DOHH2 (cell line): Measurements from ENCODE around the gene SLC41A1.

ENCODE experiments used
- H3F3A ChIP-seq: fragments of 200-600 bp; sonication (generic), shearing (Covaris generic); 2 replicates; pipeline ENCODE4 v1.6.0; 2016; ENCODE audit warnings: antibody characterized with exemption, mild to moderate bottlenecking; ENCODE audit not compliant: control insufficient read depth, insufficient read depth
- H3K27ac ChIP-seq: fragments of 200-600 bp; sonication (generic); 2 replicates; pipeline ENCODE4 v1.5.1; 2014; ENCODE audit warnings: low read depth, mild to moderate bottlenecking, low read length, moderate library complexity
- H3K27me3 ChIP-seq: fragments of 200-600 bp; sonication (generic); 2 replicates; pipeline ENCODE4 v1.6.1; 2014; ENCODE audit warnings: mild to moderate bottlenecking, low read length, mixed read lengths; ENCODE audit not compliant: control insufficient read depth
- H3K36me3 ChIP-seq: fragments of 200-600 bp; sonication (generic); 2 replicates; pipeline ENCODE4 v1.6.1; 2014; ENCODE audit warnings: mild to moderate bottlenecking, low read length, moderate library complexity, mixed read lengths; ENCODE audit not compliant: control insufficient read depth
- H3K4me1 ChIP-seq: fragments of 200-600 bp; sonication (generic); 2 replicates; pipeline ENCODE4 v1.6.1; 2014; ENCODE audit warnings: mild to moderate bottlenecking, low read length, mixed read lengths; ENCODE audit not compliant: control insufficient read depth
- H3K4me2 ChIP-seq: fragments of 200-600 bp; sonication (generic); 2 replicates; pipeline ENCODE4 v1.6.0; 2014; ENCODE audit warnings: mild to moderate bottlenecking, low read length, moderate library complexity
- H3K4me3 ChIP-seq: fragments of 200-600 bp; sonication (generic); 2 replicates; pipeline ENCODE4 v1.5.1; 2014; ENCODE audit warnings: mild to moderate bottlenecking, low read length, mixed read lengths
- H3K79me2 ChIP-seq: fragments of 200-600 bp; sonication (generic); 2 replicates; pipeline ENCODE4 v1.6.1; 2014; ENCODE audit warnings: mild to moderate bottlenecking, low read length, mixed read lengths; ENCODE audit not compliant: control insufficient read depth
- H3K9me2 ChIP-seq: fragments of 200-600 bp; sonication (generic); replicated peaks from 2 replicates; pipeline ENCODE4 v1.6.1; 2014; ENCODE audit warnings: mild to moderate bottlenecking, low read length, mixed read lengths; ENCODE audit not compliant: control insufficient read depth
- H3K9me3 ChIP-seq: fragments of 200-600 bp; sonication (generic); 2 replicates; pipeline ENCODE4 v1.6.1; 2014; ENCODE audit warnings: antibody characterized with exemption, low read length, mixed read lengths; ENCODE audit not compliant: control insufficient read depth, insufficient read depth
- H4K20me1 ChIP-seq: fragments of 200-600 bp; sonication (generic); 2 replicates; pipeline ENCODE4 v1.6.0; 2014; ENCODE audit warnings: low read depth, mild to moderate bottlenecking, antibody characterized with exemption, low read length, moderate library complexity; ENCODE audit not compliant: control insufficient read depth, insufficient read depth
- CTCF ChIP-seq: fragments of 200-600 bp; sonication (generic); IDR thresholded peaks from one replicate; pipeline ENCODE4 v1.5.1; 2014; ENCODE audit warnings: antibody characterized with exemption, mild to moderate bottlenecking, low read depth, low read length; ENCODE audit not compliant: poor library complexity, severe bottlenecking
- EZH2phosphoT487 ChIP-seq: fragments of 200-600 bp; sonication (generic); IDR thresholded peaks from 2 replicates; pipeline ENCODE4 v1.6.1; 2017; ENCODE audit warnings: borderline replicate concordance, mild to moderate bottlenecking, antibody characterized with exemption, low read length, moderate library complexity, mixed read lengths

The SLC41A1 gene

GRCh38 chr1:205764578-205764977, 48.4 kb downstream of the SLC41A1 start:
- Histone ChIP-seq H3K27ac (no peak overlapping the region), H3K36me3 (no peaks in the 10 kb centered on the region), H3K4me2 (no peak overlapping the region), H3K4me3 (no peak overlapping the region), H3K4me1 (no peaks in the 10 kb centered on the region), H3K79me2 (no peaks in the 10 kb centered on the region), H3F3A (0 out of 2 replicates have a peak, but pooled peaks cover 4% of the 10 kb centered on the region), H3K9me2 (no peaks in the 10 kb centered on the region), H4K20me1 (no peaks in the 10 kb centered on the region), H3K9me3 (no peaks in the 10 kb centered on the region), H3K27me3 (no peaks in the 10 kb centered on the region)
- no peak for TF ChIP-seq EZH2phosphoT487
- TF ChIP-seq CTCF, result no peak

DNA sequence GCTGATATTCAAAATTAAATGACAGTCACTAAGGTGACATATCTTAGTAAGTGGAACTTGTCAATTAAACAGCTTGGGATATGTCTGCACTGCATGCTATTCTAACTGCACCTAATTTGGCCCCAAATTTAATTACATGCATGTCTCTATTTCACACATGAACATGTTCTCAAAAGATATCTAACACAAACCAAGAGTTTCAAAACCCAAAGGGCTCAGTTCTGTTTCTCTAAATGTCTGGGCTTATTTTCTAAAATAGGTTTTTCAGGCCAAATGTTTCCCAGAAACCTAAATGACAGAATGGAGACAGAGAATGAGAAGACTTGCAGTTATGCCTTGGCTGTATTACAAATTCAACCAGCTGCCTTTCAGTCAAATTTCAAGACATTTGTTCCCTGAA, 49.0 kb downstream of the SLC41A1 start:
- no peak for TF ChIP-seq EZH2phosphoT487
- Histone ChIP-seq H3K36me3 (no peaks in the 10 kb centered on the region), H3K9me2 (no peaks in the 10 kb centered on the region), H3K27me3 (no peaks in the 10 kb centered on the region), H3K4me3 (no peak overlapping the region), H3K4me2 (no peak overlapping the region), H3K79me2 (no peaks in the 10 kb centered on the region), H3K27ac (no peak overlapping the region), H3F3A (0 out of 2 replicates have a peak, but pooled peaks cover 4% of the 10 kb centered on the region), H3K4me1 (no peaks in the 10 kb centered on the region), H4K20me1 (no peaks in the 10 kb centered on the region), H3K9me3 (no peaks in the 10 kb centered on the region)

- Histone ChIP-seq H3K4me1 (no peaks in the 10 kb centered on the region), H3K79me2 (no peaks in the 10 kb centered on the region), H3K27me3 (0 out of 2 replicates have a peak, but pooled peaks cover 4% of the 10 kb centered on the region), H3K9me3 (no peaks in the 10 kb centered on the region), H3F3A (0 out of 2 replicates have a peak, but pooled peaks cover 4% of the 10 kb centered on the region), H3K9me2 (no peaks in the 10 kb centered on the region), H3K36me3 (no peaks in the 10 kb centered on the region), H4K20me1 (no peaks in the 10 kb centered on the region), H3K27ac (no peak overlapping the region), H3K4me3 (no peak overlapping the region), H3K4me2 (no peak overlapping the region)
- no peak for TF ChIP-seq EZH2phosphoT487
- TF ChIP-seq CTCF, result no peak
Observed at GRCh38 chr1:205760606-205761005, 52.4 kb downstream of the SLC41A1 start.

GRCh38 chr1:205756552-205756951, 56.4 kb downstream of the SLC41A1 start:
- Histone ChIP-seq H3F3A (peaks cover 3% of the 10 kb centered on the region; the same call in 1 of the 2 replicates), H3K9me3 (no peaks in the 10 kb centered on the region), H3K27ac (no peak overlapping the region), H3K36me3 (no peaks in the 10 kb centered on the region), H3K4me2 (no peak overlapping the region), H3K27me3 (0 out of 2 replicates have a peak, but pooled peaks cover 6% of the 10 kb centered on the region), H3K4me3 (no peak overlapping the region), H3K4me1 (no peaks in the 10 kb centered on the region), H3K9me2 (no peaks in the 10 kb centered on the region), H4K20me1 (no peaks in the 10 kb centered on the region), H3K79me2 (no peaks in the 10 kb centered on the region)
- TF ChIP-seq EZH2phosphoT487 (no peak), CTCF (no peak)
